Effector memory CD4-positive, alpha-beta T cell (primary cell): ENCODE results near the gene INCA1.

Experiments
- DNase-seq, 3 donors: peaks; one replicate each; pipeline ENCODE4 v3.0.0-alpha.2; 2020
- H3K27ac ChIP-seq: 2 replicates; pipeline ENCODE4 v1.7.0; 2013; ENCODE audit warnings: mild to moderate bottlenecking, low read length, moderate library complexity; ENCODE audit not compliant: insufficient read depth, poor library complexity, severe bottlenecking
- H3K27me3 ChIP-seq: replicated peaks from 2 replicates; pipeline ENCODE4 v1.7.0; 2013; ENCODE audit warnings: mild to moderate bottlenecking, low read length; ENCODE audit not compliant: insufficient read depth, control insufficient read depth, poor library complexity, severe bottlenecking
- H3K36me3 ChIP-seq: 2 replicates; pipeline ENCODE4 v1.7.0; 2013; ENCODE audit warnings: mild to moderate bottlenecking, low read length, moderate library complexity; ENCODE audit not compliant: control insufficient read depth, insufficient read depth
- H3K4me1 ChIP-seq: 2 replicates; pipeline ENCODE4 v1.7.0; 2013; ENCODE audit warnings: low read length, mild to moderate bottlenecking; ENCODE audit not compliant: control insufficient read depth, insufficient read depth, poor library complexity, severe bottlenecking
- H3K4me3 ChIP-seq: 2 replicates; pipeline ENCODE4 v1.7.0; 2013; ENCODE audit warnings: low read length, low read depth, mild to moderate bottlenecking; ENCODE audit not compliant: insufficient read depth, poor library complexity, severe bottlenecking
- H3K9me3 ChIP-seq: 2 replicates; pipeline ENCODE4 v1.7.0; 2013; ENCODE audit warnings: mild to moderate bottlenecking, low read length, moderate library complexity; ENCODE audit not compliant: control insufficient read depth

Gene INCA1

GRCh38 chr17:5014357-5014756 is 17.0 kb upstream of the INCA1 start:
- Histone ChIP-seq H3K27me3 (no peaks in the 10 kb centered on the region), H3K36me3 (peaks cover 7% of the 10 kb centered on the region), H3K4me3 (no peak overlapping the region), H3K27ac (no peak overlapping the region), H3K9me3 (no peaks in the 10 kb centered on the region), H3K4me1 (no peaks in the 10 kb centered on the region)
- DNase-seq = no peak

- no peak overlapping the region for H3K4me3 ChIP-seq
- peaks cover 18% of the 10 kb centered on the region for H3K36me3 ChIP-seq
- no peaks in the 10 kb centered on the region for H3K9me3 ChIP-seq
- no peak for DNase-seq
- H3K27ac ChIP-seq = no peak overlapping the region
- no peaks in the 10 kb centered on the region for H3K4me1 ChIP-seq
- no peaks in the 10 kb centered on the region for H3K27me3 ChIP-seq
Measured at GRCh38 chr17:5011928-5012327, 14.6 kb upstream of the INCA1 start.

GRCh38 chr17:5003214-5003867 is 6.0 kb upstream of the INCA1 start:
- Histone ChIP-seq H3K4me3 (no peak overlapping the region), H3K9me3 (no peaks in the 10 kb centered on the region), H3K27me3 (no peaks in the 10 kb centered on the region), H3K36me3 (peaks cover 50% of the 10 kb centered on the region), H3K27ac (no peak overlapping the region), H3K4me1 (peaks cover 12% of the 10 kb centered on the region)
- no peak for DNase-seq

- no peak for DNase-seq
- no peak overlapping the region for H3K4me3 ChIP-seq
- no peaks in the 10 kb centered on the region for H3K9me3 ChIP-seq
- H3K36me3 ChIP-seq = peaks cover 42% of the 10 kb centered on the region
- no peak overlapping the region for H3K27ac ChIP-seq
- H3K27me3 ChIP-seq = no peaks in the 10 kb centered on the region
- H3K4me1 ChIP-seq = peaks cover 14% of the 10 kb centered on the region
Measured at GRCh38 chr17:5002121-5002788, 4.9 kb upstream of the INCA1 start.

GRCh38 chr17:5000237-5000639 is 2.9 kb upstream of the INCA1 start:
- no peak overlapping the region for H3K4me3 ChIP-seq
- no peaks in the 10 kb centered on the region for H3K27me3 ChIP-seq
- peaks cover 34% of the 10 kb centered on the region for H3K36me3 ChIP-seq
- H3K27ac ChIP-seq = no peak overlapping the region
- H3K4me1 ChIP-seq = peaks cover 20% of the 10 kb centered on the region
- no peaks in the 10 kb centered on the region for H3K9me3 ChIP-seq
- no peak for DNase-seq

GRCh38 chr17:4999430-5000093 is 2.2 kb upstream of the INCA1 start:
- no peaks in the 10 kb centered on the region for H3K27me3 ChIP-seq
- H3K27ac ChIP-seq = peak overlapping the region; percentile 17
- H3K9me3 ChIP-seq = no peaks in the 10 kb centered on the region
- no peak overlapping the region for H3K4me3 ChIP-seq
- H3K4me1 ChIP-seq = peaks cover 20% of the 10 kb centered on the region
- DNase-seq = no peak
- H3K36me3 ChIP-seq = peaks cover 27% of the 10 kb centered on the region

GRCh38 chr17:4998732-4999429 is 1.6 kb upstream of the INCA1 start:
- Histone ChIP-seq H3K4me1 (peaks cover 20% of the 10 kb centered on the region), H3K27ac (peak overlapping the region; percentile 66), H3K36me3 (peaks cover 22% of the 10 kb centered on the region), H3K27me3 (no peaks in the 10 kb centered on the region), H3K4me3 (peak overlapping the region; percentile 80), H3K9me3 (no peaks in the 10 kb centered on the region)
- no peak for DNase-seq

GRCh38 chr17:4998027-4998731 is 857 bp upstream of the INCA1 start:
- Histone ChIP-seq H3K36me3 (peaks cover 15% of the 10 kb centered on the region), H3K9me3 (no peaks in the 10 kb centered on the region), H3K4me3 (peak overlapping the region; percentile 80), H3K4me1 (peaks cover 20% of the 10 kb centered on the region), H3K27ac (peak overlapping the region; percentile 66), H3K27me3 (no peaks in the 10 kb centered on the region)
- DNase-seq = peak in 1 of 3 donors; percentile 11

- no peak for DNase-seq
- H3K36me3 ChIP-seq = no peaks in the 10 kb centered on the region
- no peaks in the 10 kb centered on the region for H3K9me3 ChIP-seq
- peaks cover 16% of the 10 kb centered on the region for H3K4me1 ChIP-seq
- no peak overlapping the region for H3K27ac ChIP-seq
- H3K4me3 ChIP-seq = no peak overlapping the region
- no peaks in the 10 kb centered on the region for H3K27me3 ChIP-seq
Measured at GRCh38 chr17:4994081-4994595, 3.2 kb downstream of the INCA1 start.
